Type B pancreatic cell (in vitro differentiated cells): ENCODE results near the gene CA11. TPM values are rescaled to one million over a fixed set of nuclear protein-coding genes. Genes with fewer than 3 reads are reported as not detected.

ENCODE experiments used
- DNase-seq: peaks from one replicate; pipeline ENCODE4 v3.0.0; 2021; ENCODE audit warnings: mixed read lengths; ENCODE audit not compliant: unreplicated experiment; ENCODE audit errors: extremely low spot score
- H3K27ac Mint-ChIP-seq: 2 replicates; pipeline ENCODE4 v1.8.0; 2021; ENCODE audit warnings: mild to moderate bottlenecking, mixed read lengths
- H3K27me3 Mint-ChIP-seq: 2 replicates; pipeline ENCODE4 v1.8.0; 2021; ENCODE audit warnings: mixed read lengths
- H3K36me3 Mint-ChIP-seq: 2 replicates; pipeline ENCODE4 v1.8.0; 2021; ENCODE audit warnings: mixed read lengths
- H3K4me1 Mint-ChIP-seq: one replicate; pipeline ENCODE4 v1.8.0; 2021; ENCODE audit warnings: mixed read lengths; ENCODE audit not compliant: unreplicated experiment
- H3K4me3 Mint-ChIP-seq: 2 replicates; pipeline ENCODE4 v1.8.0; 2021; ENCODE audit warnings: mild to moderate bottlenecking, mixed read lengths
- H3K9me3 Mint-ChIP-seq: 2 replicates; pipeline ENCODE4 v1.8.0; 2021; ENCODE audit warnings: mixed read lengths
- CTCF ChIP-seq: fragments of 200-600 bp; sonication (generic); conservative IDR thresholded peaks from 2 replicates; pipeline ENCODE4 v1.5.0; 2021; ENCODE audit warnings: antibody characterized with exemption, mild to moderate bottlenecking
- total RNA-seq: library from RNA; stranded (reverse); gene quantifications from 2 replicates; pipeline ENCODE4 v1.2.1, GENCODE V29; 2021; ENCODE audit warnings: low replicate concordance

Gene CA11
- total RNA-seq, 1 donor from 2014 or later: 43.3 TPM

GRCh38 chr19:48603449-48603848, 42.5 kb downstream of the CA11 start:
- Mint-ChIP-seq H3K4me3 (no peak overlapping the region), H3K4me1 (no peaks in the 10 kb centered on the region)
- no peak for TF ChIP-seq CTCF

GRCh38 chr19:48603001-48603400, 43.0 kb downstream of the CA11 start:
- DNase-seq: no peak
- no peak overlapping the region for H3K4me3 Mint-ChIP-seq
- H3K27ac Mint-ChIP-seq: no peak overlapping the region

More at GRCh38 chr19:48603449-48603848, 42.5 kb downstream of the CA11 start:
- H3K27ac Mint-ChIP-seq: no peak overlapping the region
- no peaks in the 10 kb centered on the region for H3K36me3 Mint-ChIP-seq
- H3K27me3 Mint-ChIP-seq: no peaks in the 10 kb centered on the region
- H3K9me3 Mint-ChIP-seq: no peaks in the 10 kb centered on the region
- no peak for DNase-seq

GRCh38 chr19:48600679-48601417, 45.1 kb downstream of the CA11 start:
- TF ChIP-seq CTCF: no peak
- H3K36me3 Mint-ChIP-seq: no peaks in the 10 kb centered on the region
- H3K27me3 Mint-ChIP-seq: no peaks in the 10 kb centered on the region
- no peaks in the 10 kb centered on the region for H3K4me1 Mint-ChIP-seq
- H3K4me3 Mint-ChIP-seq: no peak overlapping the region
- DNase-seq: no peak
- no peaks in the 10 kb centered on the region for H3K9me3 Mint-ChIP-seq
- H3K27ac Mint-ChIP-seq: no peak overlapping the region

More at GRCh38 chr19:48603001-48603400, 43.0 kb downstream of the CA11 start:
- Mint-ChIP-seq H3K9me3 (no peaks in the 10 kb centered on the region), H3K36me3 (no peaks in the 10 kb centered on the region), H3K27me3 (no peaks in the 10 kb centered on the region), H3K4me1 (no peaks in the 10 kb centered on the region)
- TF ChIP-seq CTCF: no peak

GRCh38 chr19:48598996-48599700, 46.8 kb downstream of the CA11 start:
- Mint-ChIP-seq H3K4me1 (no peaks in the 10 kb centered on the region), H3K9me3 (no peaks in the 10 kb centered on the region), H3K4me3 (no peak overlapping the region), H3K27me3 (no peaks in the 10 kb centered on the region), H3K36me3 (no peaks in the 10 kb centered on the region), H3K27ac (no peak overlapping the region)
- no peak for DNase-seq
- TF ChIP-seq CTCF: no peak

GRCh38 chr19:48596679-48597465, 49.1 kb downstream of the CA11 start:
- no peak overlapping the region for H3K4me3 Mint-ChIP-seq
- DNase-seq: no peak
- no peaks in the 10 kb centered on the region for H3K4me1 Mint-ChIP-seq
- no peaks in the 10 kb centered on the region for H3K36me3 Mint-ChIP-seq
- no peak for TF ChIP-seq CTCF
- no peaks in the 10 kb centered on the region for H3K27me3 Mint-ChIP-seq
- no peaks in the 10 kb centered on the region for H3K9me3 Mint-ChIP-seq
- no peak overlapping the region for H3K27ac Mint-ChIP-seq
